C4-2B (cell line): Measurements from ENCODE around the gene TRPV3.
"Not testable (repeated sequence)": the region's sequence is repeated elsewhere in the genome, so short reads cannot be mapped to it uniquely, and the experiment has no call there.

Experiments
- H3K27ac ChIP-seq: fragments of 450-650 bp; 2 replicates; pipeline ENCODE4 v1.5.1; 2017
- ZFX ChIP-seq: fragments of 450-650 bp; IDR thresholded peaks from 2 replicates; pipeline ENCODE4 v1.6.1; 2017
- TF ChIP-seq, protein P1 (sequence below): fragments of 450-650 bp; conservative IDR thresholded peaks from 2 replicates; pipeline ENCODE4 v1.5.1; 2017; ENCODE audit warnings: mild to moderate bottlenecking

The TRPV3 gene

DNA sequence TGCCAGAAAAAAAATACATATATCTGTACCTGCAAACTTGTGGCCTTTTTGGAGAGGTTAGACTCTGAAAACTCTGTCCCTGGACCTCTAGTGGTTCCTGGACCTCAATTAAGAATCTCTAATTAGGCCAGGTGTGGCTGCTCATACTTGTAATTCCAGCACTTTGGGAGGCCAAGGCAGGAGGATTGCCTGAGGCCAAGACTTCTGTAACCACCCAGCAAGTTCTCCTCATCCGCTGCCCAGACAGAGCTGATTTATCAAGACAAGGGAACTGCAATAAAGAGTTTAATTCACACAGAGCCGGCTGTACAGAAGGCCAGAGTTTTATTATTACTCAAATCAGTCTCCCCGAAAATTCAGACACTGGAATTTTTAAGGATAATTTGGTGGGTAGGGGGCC lies 77.6 kb downstream of the TRPV3 start:
- no peak overlapping the region for H3K27ac ChIP-seq
- no peak for TF ChIP-seq ZFX
- TF ChIP-seq, protein P1, sequence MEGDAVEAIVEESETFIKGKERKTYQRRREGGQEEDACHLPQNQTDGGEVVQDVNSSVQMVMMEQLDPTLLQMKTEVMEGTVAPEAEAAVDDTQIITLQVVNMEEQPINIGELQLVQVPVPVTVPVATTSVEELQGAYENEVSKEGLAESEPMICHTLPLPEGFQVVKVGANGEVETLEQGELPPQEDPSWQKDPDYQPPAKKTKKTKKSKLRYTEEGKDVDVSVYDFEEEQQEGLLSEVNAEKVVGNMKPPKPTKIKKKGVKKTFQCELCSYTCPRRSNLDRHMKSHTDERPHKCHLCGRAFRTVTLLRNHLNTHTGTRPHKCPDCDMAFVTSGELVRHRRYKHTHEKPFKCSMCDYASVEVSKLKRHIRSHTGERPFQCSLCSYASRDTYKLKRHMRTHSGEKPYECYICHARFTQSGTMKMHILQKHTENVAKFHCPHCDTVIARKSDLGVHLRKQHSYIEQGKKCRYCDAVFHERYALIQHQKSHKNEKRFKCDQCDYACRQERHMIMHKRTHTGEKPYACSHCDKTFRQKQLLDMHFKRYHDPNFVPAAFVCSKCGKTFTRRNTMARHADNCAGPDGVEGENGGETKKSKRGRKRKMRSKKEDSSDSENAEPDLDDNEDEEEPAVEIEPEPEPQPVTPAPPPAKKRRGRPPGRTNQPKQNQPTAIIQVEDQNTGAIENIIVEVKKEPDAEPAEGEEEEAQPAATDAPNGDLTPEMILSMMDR, result no peak

DNA sequence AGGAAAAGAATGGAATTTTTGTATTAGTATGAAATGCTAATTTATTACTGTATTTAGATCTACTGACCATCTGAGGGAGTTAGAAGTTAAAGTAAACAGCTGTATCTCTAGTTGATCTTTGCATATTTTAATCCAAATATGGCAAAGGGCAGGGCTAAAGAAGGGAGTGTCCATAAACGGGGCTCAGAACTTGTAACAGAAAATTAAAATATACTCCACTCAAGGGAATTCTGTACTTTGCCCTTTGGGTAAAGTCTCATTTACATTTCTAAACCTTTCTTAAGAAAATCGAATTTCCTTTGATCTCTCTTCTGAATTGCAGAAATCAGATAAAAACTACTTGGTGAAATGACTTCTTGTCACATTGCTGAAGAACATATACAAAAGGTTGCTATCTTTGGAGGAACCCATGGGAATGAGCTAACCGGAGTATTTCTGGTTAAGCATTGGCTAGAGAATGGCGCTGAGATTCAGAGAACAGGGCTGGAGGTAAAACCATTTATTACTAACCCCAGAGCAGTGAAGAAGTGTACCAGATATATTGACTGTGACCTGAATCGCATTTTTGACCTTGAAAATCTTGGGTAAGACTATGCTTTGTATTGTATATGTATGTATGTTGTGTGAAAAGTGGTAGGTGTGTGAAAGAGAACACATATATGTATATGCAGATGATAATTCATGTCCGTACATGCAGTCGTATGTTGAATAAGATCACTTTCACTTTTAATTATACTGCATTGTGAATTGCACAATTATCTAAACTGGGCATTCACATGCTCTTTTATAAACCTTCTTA lies 81.6 kb downstream of the TRPV3 start, which contains the start of gene ASPA:
Gene ASPA (plus strand): TSS at position 186 of the 799 bp plus-strand sequence. CDS start 163 bp downstream, at position 349.
- no peak within 1 kb of the TSS for H3K27ac ChIP-seq
- TF ChIP-seq ZFX, result no peak
- TF ChIP-seq, protein P1, result no peak

DNA sequence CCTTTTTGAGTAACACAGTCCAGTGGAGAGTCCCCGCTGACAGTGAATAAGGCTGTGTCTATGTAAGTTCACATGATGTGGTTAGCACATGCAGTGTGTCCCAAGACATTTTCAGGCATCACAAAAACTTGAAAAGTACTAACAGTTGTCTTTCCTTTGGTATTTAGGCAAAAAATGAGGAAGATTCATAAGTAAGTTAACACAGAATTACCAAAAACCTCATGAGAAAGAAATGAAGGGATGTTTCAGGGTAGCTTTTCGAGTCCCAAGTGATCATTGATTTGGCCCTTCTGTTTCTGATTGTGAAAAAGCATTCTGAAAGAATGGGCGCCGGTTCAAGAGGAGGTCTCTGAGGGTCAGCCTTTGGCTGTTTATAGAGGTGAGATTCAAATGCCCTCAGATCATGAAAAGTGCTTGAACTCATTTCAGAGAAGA lies 82.3 kb downstream of the TRPV3 start:
- no peak overlapping the region for H3K27ac ChIP-seq
- TF ChIP-seq, protein P1, result no peak
- no peak for TF ChIP-seq ZFX

DNA sequence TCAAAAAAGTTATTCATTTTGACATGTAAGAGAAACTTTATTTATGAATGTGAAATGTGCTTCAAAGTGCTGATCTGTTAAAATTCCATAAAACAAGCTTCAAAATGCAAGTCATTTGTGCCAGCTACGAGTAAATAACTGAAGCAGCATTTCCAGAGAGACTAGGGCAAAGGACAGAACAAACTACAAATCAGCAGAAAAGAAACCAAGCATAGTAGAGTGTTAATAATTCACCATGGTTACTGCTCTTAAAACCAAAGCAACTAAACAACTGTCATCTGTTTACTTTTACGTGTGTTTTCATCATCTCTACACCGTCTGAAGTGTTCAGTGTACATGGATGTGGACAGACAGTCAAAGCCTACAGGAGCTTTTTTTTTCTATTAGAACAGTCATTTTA lies 83.4 kb downstream of the TRPV3 start:
- no peak for TF ChIP-seq ZFX
- TF ChIP-seq, protein P1, result no peak
- H3K27ac ChIP-seq, result no peak overlapping the region

DNA sequence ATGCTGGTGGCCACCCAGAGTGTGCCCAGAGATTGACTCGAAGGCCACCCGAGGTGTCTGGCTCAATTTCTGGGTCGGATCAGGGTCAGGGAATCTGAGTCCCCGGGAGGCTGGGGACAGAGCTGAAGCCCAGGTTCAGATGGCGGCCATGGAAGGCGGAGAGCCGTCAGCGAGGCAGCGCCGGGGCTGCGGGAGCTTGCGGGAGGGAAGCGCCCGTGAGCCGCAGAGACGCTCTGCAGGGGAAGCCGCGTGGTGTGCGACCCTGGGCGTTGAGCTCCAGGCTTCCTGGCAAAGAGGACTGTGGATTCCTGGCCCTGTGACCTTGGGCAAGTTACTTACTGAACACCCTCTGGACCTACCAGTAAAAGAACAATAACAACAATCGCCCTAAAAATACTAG lies 85.5 kb downstream of the TRPV3 start:
- TF ChIP-seq, protein P1, result no peak
- no peak for TF ChIP-seq ZFX
- H3K27ac ChIP-seq, result no peak overlapping the region

DNA sequence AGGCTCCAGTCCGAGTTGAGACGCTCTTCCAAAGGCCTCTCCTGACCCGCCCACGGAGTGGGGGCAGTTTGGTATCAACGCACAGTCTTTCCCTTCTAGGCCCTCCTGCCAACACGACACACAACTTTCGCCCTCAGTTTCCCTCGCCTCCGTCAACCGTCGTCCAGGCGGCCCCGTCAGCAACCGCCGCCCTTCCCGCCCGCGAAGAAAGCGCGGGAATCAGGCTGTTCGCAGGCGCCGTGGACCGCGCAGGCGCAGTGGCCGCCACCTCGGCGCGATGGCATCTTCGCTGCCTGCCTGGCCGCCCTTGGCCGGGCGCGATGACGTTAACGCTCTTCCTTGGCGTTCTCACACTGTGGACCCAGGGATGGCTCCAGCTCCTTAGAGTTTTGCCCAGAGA lies 86.0 kb downstream of the TRPV3 start, which contains the start of gene SPATA22:
Gene SPATA22 (minus strand): TSS at position 221 of the 400 bp plus-strand sequence. CDS start 2,494 bp downstream, outside the sequence.
- no peak within 1 kb of the TSS for H3K27ac ChIP-seq
- TF ChIP-seq, protein P1, result no peak
- TF ChIP-seq ZFX, result no peak

DNA sequence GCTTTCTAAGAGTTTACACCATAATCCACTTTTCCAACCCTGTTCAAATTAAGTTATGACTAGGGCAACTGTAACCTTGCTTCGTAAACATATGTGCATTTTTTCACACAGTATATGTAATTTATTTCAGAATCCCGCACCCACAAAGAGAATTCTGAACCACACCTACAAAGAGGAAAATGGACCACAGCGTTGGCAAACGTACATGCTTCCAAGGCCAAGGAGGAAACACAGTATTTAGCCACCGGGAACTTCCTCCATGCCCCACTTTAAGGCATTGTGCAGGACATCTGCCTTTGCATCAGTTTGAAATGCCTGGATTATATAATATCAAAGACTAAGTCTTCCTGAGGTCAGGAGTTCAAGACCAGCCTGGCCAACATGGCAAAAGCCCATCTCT lies 88.1 kb downstream of the TRPV3 start:
- TF ChIP-seq, protein P1, result no peak
- no peak for TF ChIP-seq ZFX
- H3K27ac ChIP-seq, result no peak overlapping the region

DNA sequence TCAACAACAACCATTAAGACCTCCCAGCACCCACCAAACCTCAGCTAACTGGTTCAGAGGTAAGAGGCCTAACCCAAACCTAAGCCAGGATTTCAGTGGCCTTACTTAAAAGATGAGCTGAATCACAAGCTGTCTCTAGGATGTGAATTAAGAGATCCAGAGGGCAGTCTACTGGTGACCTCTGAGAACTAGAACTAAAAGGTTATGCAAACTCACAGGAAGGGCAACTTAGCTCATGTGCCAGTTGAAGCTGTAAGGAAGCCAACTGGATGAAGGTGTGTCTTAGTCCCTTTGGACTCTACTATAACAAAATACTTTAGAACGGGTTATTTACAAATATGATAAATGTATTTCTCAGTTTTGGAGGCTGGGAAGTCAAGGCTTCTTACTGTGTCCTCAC lies 91.3 kb downstream of the TRPV3 start:
- not testable (repeated sequence) for H3K27ac ChIP-seq
